ENCODE results near the gene CARD14.

Gene CARD14

DNA sequence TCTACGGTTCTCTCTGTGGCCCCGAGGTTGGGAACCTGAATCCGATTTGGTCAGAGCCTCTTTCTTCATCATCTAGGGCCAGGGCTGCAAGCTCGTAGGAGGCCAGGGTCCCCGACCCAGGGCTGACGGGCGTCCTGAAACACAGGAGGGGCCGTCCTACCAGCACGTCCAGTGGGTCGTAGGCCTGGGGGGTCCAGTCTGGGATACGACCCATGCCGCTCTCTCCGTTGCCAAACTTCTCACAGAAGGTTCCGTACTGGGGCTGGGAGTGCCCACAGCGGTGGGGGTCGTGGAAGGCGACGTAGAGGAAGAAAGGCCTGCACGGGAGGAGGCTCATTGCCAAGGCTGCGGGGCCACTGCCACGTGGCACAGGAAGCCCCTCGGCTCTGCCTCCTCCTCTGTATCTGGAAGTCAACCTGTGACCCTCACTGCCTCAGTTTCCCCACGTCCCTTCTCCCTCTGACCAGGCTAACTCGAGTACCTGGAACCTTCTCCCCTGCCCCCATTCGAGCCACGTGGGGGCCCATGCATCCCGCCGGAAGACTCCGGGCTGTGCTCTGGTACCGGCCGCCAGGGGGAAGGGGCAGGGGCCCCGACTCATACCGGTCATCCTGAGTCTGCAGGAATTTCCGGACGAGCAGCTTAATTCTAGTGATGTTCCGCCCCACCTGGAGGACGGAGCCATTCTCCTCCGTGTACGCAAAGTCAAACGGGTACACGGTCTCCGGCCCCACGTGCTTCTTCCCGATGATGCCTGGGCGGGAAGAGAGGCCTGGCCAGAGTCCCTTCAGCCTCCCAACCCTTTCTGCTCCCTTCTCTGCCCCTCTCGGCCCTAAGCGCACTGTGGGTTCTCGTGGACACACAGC is 44.4 kb downstream of the CARD14 start:
- no peak for DNase-seq (ENCODE audit: low read depth)
- no peak overlapping the region for H3K4me3 ChIP-seq (ENCODE audit: low read depth, low read length)
- TF ChIP-seq, protein P1, sequence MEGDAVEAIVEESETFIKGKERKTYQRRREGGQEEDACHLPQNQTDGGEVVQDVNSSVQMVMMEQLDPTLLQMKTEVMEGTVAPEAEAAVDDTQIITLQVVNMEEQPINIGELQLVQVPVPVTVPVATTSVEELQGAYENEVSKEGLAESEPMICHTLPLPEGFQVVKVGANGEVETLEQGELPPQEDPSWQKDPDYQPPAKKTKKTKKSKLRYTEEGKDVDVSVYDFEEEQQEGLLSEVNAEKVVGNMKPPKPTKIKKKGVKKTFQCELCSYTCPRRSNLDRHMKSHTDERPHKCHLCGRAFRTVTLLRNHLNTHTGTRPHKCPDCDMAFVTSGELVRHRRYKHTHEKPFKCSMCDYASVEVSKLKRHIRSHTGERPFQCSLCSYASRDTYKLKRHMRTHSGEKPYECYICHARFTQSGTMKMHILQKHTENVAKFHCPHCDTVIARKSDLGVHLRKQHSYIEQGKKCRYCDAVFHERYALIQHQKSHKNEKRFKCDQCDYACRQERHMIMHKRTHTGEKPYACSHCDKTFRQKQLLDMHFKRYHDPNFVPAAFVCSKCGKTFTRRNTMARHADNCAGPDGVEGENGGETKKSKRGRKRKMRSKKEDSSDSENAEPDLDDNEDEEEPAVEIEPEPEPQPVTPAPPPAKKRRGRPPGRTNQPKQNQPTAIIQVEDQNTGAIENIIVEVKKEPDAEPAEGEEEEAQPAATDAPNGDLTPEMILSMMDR (IDR thresholded peaks at IDR 0.05; ENCODE audit: insufficient read depth, low read depth, low read length, missing control alignments) = no peak

DNA sequence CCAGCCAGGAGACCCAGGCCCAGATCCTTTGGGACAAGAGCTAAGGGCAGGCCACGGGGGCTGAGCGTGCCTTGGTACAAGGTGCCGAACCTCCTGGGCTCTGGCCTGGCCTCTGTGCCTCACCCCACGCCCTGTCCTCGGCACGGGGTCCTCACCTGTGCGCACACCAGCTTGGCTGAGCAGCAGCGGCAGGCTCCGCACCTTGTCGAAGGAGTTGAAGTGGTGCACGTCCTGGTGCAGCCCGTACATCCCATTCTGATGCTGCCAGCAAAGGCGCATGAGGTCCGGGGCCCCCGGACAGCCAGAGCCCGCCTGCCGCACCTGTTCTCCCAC is 45.0 kb downstream of the CARD14 start:
- DNase-seq (ENCODE audit: low read depth) = no peak
- TF ChIP-seq, protein P1 (IDR thresholded peaks at IDR 0.05; ENCODE audit: insufficient read depth, low read depth, low read length, missing control alignments) = no peak
- no peak overlapping the region for H3K4me3 ChIP-seq (ENCODE audit: low read depth, low read length)

DNA sequence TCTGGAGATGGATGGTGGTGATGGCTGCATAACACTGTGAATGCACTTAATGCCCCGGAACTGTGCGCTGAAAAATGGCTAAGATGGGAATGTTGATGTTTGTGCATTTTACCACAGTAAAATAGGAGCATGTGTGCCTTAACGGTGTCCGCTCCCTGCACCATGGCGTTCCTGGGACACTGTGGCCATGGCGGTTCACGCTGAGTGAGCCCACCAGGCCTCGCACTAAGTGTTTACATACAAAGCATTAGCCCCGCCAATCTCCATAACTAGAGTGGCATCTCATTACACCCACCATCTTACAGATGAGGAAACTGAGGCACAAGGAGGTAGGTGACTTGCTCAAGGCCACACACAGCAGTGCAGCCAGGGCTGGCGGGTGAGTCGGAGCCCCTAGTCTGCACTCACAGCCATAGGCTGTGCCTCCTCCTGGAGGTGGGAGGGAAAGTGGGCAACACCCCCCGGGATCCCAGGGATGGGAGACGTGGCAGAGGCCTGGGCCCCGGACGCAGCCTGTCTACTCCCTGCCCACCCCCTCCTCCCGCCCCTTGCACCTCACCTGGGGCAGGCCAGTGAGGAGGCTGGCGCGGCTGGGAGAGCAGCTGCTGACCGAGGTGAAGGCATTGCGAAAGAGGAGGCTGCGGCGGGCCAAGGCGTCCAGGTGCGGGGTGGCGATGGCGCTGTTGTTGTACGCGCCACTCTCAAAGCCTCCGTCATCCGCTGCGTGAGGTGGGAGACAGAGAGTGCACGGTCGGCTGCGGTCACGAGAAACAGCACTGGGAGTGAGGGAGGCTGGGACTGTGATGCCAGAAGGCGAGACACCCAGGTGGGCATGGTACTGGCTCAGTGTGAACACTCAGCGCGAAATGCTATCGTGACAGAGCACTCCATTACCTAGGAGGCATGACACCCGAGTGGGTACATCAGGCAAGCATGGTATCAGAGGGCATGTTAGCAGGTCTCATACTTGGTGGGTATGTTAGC is 46.9 kb downstream of the CARD14 start:
- DNase-seq (ENCODE audit: low read depth) = no peak
- TF ChIP-seq, protein P1 (IDR thresholded peaks at IDR 0.05; ENCODE audit: insufficient read depth, low read depth, low read length, missing control alignments) = no peak
- H3K4me3 ChIP-seq (ENCODE audit: low read depth, low read length) = no peak overlapping the region

DNA sequence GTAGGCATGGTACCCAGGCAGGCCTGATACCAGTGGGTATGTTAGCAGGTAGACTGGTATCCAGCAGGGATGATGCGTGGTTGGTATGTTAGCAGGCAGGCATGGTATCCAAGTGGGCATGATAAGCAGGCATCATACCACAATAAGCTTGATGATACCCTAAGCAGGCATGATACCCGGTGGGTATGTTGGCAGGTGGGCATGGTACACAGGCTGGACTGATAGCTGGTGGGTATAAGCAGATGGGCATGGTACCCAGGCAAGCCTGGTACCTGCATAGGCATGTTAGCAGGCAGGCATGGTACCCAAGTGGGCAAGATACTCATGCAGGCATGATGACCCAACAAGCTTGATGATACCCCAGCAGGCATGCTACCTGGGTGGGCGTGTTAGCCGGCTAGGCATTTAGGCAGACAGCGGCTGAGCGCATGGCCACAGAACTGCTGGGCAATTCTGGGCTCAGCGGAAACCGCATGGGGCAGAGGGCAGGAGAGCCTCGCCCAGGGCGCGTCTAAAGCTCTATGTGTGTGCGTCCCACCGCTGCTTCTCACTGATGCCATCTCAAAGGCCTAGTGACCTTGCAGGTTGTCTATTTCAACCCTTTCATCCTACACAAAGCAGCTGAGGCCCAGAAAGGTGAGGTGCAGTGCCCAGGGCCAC is 48.0 kb downstream of the CARD14 start:
- TF ChIP-seq, protein P1 (IDR thresholded peaks at IDR 0.05; ENCODE audit: insufficient read depth, low read depth, low read length, missing control alignments) = no peak
- no peak overlapping the region for H3K4me3 ChIP-seq (ENCODE audit: low read depth, low read length)
- DNase-seq (ENCODE audit: low read depth) = no peak

DNA sequence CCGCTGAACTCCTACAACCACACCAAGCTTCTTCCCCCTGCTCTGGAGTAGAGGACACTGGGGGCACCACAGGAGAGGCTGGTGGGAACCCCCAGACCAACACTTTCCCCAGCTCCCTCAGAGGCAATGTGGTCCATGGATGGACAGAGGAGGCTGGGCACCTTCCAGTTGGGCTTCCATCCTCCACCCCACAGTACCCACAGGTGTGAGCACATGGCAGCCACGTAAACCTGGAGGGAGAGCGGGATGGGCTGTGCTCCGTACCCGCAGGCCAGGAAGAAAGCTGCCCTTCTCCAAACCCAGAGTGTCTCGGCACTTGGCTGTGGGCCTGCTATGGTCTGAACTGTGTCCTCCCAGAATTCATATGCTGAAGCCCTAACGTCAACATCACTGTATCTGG is 48.6 kb downstream of the CARD14 start:
- TF ChIP-seq, protein P1 (IDR thresholded peaks at IDR 0.05; ENCODE audit: insufficient read depth, low read depth, low read length, missing control alignments) = no peak
- no peak for DNase-seq (ENCODE audit: low read depth)
- H3K4me3 ChIP-seq (ENCODE audit: low read depth, low read length) = no peak overlapping the region

DNA sequence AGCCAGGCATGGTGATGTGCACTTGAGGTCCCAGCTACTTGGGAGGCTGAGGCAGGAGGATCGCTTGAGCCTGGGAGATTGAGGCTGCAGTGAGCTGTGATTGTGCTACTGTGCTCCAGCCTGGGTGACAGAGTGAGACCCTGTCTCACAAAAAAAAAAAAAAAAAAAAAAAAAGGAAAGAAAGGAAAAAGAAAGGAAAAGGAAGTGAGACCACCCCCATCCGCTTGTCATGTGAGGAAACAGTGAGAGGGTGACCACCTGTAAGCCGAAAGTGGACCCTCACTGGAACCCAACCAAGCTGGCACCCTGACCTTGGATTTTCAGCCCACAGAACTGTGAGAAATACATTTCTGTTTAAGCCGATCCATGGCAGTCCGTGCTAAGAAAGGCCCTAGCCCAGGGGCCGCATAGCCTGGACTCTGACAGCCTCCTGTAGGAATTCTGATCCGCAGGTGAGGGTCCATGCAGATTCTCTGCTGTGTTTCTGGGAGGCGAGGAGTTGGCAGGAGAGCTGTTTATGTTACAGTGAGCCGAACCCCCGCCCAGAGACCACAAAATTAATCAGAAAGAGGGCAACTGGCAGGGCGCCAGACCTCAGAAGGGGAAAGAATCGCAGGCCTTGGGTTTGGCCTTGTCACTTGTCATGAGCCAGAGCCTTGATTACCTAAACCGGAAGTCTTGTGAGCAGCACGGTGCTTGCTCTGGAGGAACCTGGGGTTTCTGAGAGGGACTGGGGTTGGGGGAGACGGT is 49.4 kb downstream of the CARD14 start:
- peak; percentile 92 for DNase-seq (ENCODE audit: low read depth)
- TF ChIP-seq, protein P1 (IDR thresholded peaks at IDR 0.05; ENCODE audit: insufficient read depth, low read depth, low read length, missing control alignments) = no peak
- peak overlapping the region; percentile 78 for H3K4me3 ChIP-seq (ENCODE audit: low read depth, low read length)
